Stimulated activated CD4-positive, alpha-beta T cell treated with anti-CD3 and anti-CD28 coated beads, Interleukin-4, amount 100 ng/mL, for 4 hours (primary cell): Measurements from ENCODE around the gene NUMBL.
"Not testable (repeated sequence)": the region's sequence is repeated elsewhere in the genome, so short reads cannot be mapped to it uniquely, and the experiment has no call there.

Experiments
- DNase-seq, 2 experiments: peaks; one replicate each; pipeline ENCODE4 v3.0.0-alpha.2; 2020

Gene NUMBL

GRCh38 chr19:40625406-40626120 lies 64.9 kb downstream of the NUMBL start:
- DNase-seq: no peak

DNA sequence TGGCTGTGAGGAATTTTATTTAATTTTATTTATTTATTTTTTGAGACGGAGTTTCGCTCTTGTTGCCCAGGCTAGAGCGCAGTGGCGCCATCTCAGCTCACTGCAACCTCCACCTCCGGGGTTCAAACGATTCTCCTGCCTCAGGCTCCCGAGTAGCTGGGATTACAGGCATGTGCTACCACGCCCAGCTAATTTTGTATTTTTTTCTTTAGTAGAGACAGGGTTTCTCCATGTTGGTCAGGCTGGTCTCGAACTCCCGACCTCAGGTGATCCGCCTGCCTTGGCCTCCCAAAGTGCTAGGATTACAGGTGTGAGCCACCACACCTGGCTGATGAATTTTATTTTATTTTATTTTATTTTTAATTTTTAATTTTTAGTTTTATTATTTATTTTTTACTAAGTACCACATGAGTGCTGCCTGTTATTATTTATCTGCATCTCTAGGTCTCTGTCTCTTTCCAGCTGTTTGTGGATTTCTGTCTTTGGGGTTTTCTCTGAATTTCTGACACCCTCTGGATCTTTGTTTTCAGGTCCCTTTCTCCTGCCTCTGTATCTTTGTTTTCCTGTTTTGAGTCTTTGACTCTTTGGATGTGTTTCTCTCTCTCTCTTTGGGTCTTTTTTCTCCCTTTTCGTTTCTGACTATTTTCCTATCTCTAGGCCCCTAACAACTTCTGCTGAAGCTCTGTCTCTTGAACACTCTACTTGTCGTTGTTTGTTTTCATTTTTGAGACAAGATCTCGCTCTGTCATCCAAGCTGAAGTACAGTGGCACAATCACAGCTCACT lies 65.9 kb downstream of the NUMBL start:
- DNase-seq: not testable (repeated sequence)

DNA sequence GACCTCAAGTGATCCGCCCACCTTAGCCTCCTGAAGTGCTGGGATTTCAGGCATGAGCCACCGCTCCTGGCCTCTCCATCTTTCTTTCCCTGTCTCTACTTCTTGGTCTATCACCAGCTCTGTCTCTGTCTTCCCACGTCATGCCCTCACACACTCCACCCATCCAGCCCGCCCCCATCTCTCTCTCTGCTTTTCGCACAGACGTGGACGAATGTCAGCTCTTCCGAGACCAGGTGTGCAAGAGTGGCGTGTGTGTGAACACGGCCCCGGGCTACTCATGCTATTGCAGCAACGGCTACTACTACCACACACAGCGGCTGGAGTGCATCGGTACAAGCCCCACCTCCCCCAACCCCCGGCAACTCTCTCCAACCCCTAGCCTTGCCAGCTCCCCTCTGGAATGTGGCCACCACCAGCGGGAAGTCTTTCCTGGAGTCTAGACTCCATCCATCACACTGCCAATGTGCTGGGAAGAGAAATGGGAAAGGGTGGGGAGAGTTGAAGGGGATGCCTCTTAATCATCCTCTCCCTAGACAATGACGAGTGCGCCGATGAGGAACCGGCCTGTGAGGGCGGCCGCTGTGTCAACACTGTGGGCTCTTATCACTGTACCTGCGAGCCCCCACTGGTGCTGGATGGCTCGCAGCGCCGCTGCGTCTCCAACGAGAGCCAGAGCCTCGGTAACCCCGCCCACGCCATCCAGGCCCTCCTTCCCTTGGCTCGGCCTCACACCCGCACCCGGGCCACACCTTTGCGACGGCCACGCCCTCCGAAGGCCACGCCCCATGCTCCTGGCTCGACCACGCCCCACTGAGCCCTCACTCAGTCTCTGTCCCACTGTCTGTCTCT lies 66.8 kb downstream of the NUMBL start:
- no peak for DNase-seq

DNA sequence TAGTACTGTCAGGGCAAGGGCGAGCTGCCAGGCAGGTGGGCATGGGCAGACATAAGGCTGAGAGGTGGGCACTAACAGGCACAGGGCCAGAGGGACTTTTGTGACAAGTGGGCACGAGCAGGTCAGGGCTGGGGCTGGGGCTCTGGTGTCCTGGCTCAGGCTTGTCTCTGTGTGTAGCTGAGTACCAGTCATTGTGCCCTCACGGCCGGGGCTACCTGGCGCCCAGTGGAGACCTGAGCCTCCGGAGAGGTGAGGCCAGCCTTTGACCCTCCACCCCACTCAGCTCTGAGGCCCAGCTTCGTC lies 67.7 kb downstream of the NUMBL start:
- no peak for DNase-seq

DNA sequence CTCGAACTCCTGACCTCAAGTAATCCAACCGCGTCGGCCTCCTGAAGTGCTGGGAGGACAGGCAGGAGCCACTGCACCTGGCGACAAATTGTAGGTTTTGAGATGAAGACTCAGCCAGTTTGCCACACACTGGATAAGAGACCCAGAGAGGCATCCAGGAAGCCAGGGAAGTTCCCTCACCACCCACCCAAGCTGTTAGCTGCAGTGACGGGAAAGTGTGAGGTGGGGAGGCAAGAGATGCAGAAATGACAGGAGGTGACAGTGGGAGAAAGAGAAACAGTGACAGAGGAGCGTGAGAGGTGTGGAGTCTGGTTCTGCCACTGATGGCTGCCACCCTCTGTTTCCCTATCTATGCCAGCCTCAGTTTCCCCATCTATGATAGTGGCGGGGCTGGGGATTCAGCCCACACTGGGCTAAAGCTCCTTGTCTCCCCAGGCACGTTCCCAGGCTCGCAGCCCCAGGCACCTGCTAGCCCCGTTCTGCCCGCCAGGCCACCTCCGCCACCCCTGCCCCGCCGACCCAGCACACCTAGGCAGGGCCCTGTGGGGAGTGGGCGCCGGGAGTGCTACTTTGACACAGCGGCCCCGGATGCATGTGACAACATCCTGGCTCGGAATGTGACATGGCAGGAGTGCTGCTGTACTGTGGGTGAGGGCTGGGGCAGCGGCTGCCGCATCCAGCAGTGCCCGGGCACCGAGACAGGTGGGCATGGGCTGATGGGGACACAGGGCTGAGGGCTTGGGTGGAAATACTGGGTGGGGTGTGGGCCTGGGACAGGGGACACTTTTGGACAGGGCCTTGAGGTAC lies 68.3 kb downstream of the NUMBL start:
- no peak for DNase-seq

DNA sequence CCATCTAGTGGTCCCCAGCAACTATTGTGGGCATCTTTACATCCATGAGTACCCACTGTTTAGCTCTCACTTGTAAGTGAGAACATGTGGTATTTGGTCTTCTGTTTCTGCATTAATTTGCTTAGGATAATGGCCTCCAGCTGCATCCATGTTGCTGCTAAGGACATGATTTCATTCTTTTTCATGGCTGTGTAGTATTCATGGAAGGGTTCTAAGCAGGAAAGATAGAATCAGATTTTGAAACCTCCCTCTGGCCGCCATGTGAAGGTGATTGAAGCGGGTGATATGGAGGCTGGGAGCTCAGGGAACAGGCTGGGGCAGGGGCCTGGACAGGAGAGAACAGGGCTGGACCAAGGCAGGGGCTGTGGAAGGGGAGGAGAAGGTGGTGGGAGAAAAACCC lies 69.2 kb downstream of the NUMBL start:
- no peak for DNase-seq

DNA sequence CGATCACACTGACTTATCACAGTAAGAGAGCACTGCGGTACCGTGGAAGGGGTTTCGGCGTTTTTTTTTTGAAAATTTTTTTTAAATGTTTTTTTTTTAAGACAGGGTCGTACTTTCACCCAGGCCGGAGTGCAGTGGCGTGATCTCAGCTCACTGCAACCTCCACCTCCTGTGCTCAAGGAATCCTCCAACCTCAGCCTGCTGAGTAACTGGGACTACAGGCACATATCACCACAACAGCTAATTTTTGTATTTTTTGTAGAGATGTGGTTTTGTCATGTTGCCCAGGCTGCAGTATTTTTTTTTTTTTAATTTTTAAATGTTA lies 70.3 kb downstream of the NUMBL start:
- no peak for DNase-seq

- DNase-seq: no peak
These were observed 70.9 kb downstream of the NUMBL start for GRCh38 chr19:40619333-40620160.

- DNase-seq: no peak
These were observed 72.5 kb downstream of the NUMBL start for GRCh38 chr19:40617961-40618360.

DNA sequence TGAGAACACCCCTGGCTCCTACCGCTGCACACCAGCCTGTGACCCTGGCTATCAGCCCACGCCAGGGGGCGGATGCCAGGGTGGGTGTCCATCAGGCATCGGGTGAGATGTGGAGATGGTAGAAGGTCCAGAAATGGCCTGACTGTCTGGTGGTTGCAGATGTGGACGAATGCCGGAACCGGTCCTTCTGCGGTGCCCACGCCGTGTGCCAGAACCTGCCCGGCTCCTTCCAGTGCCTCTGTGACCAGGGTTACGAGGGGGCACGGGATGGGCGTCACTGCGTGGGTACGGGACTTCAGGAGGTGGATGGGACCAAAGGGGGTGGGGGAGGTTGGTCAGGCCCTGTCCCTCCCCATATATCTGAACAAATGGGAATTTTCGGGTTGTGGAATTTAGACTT lies 73.5 kb downstream of the NUMBL start:
- no peak for DNase-seq

- no peak for DNase-seq
These were observed 74.3 kb downstream of the NUMBL start for GRCh38 chr19:40616178-40616577.
